ENCODE measurements around the gene ZAR1.
"Not testable (repeated sequence)": the region's sequence is repeated elsewhere in the genome, so short reads cannot be mapped to it uniquely, and the experiment has no call there.

The ZAR1 gene

GRCh38 chr4:48490012-48490679 lies at the start of gene ZAR1:
TSS of gene ZAR1 (plus strand) at chr4:48490252. CDS start at chr4:48490292, 40 bp downstream.
- no peak for TF ChIP-seq CTCF (IDR thresholded peaks at IDR 0.05; ENCODE audit: low read depth, low read length)
- H3K4me3 ChIP-seq (replicated peaks in 1 of 2; ENCODE audit: low read depth in 2 of 2, low read length in 2 of 2): peak within 1 kb of the TSS in 1 of 2 donors; percentile 19
- DNase-seq (ENCODE audit: low read depth in 2 of 2): no peak

GRCh38 chr4:48440914-48441313 lies 49.1 kb upstream of the ZAR1 start:
- not testable (repeated sequence) for DNase-seq (ENCODE audit: low read depth in 2 of 2); H3K4me3 ChIP-seq (replicated peaks in 1 of 2; ENCODE audit: low read depth in 2 of 2, low read length in 2 of 2)

- H3K4me3 ChIP-seq (replicated peaks in 1 of 2; ENCODE audit: low read depth in 2 of 2, low read length in 2 of 2): no peak overlapping the region
- DNase-seq (ENCODE audit: low read depth in 2 of 2): peak; percentile 27 to 52
- TF ChIP-seq CTCF (IDR thresholded peaks at IDR 0.05; ENCODE audit: low read depth, low read length): peak; percentile 52
Measured at GRCh38 chr4:48445704-48446103, 44.3 kb upstream of the ZAR1 start.

GRCh38 chr4:48446642-48447041 lies 43.4 kb upstream of the ZAR1 start:
- no peak overlapping the region for H3K4me3 ChIP-seq (replicated peaks in 1 of 2; ENCODE audit: low read depth in 2 of 2, low read length in 2 of 2)
- TF ChIP-seq CTCF (IDR thresholded peaks at IDR 0.05; ENCODE audit: low read depth, low read length): no peak
- no peak for DNase-seq (ENCODE audit: low read depth in 2 of 2)

GRCh38 chr4:48449151-48449550 lies 40.9 kb upstream of the ZAR1 start:
- no peak for DNase-seq (ENCODE audit: low read depth in 2 of 2)
- no peak for TF ChIP-seq CTCF (IDR thresholded peaks at IDR 0.05; ENCODE audit: low read depth, low read length)
- no peak overlapping the region for H3K4me3 ChIP-seq (replicated peaks in 1 of 2; ENCODE audit: low read depth in 2 of 2, low read length in 2 of 2)

- no peak overlapping the region for H3K4me3 ChIP-seq (replicated peaks in 1 of 2; ENCODE audit: low read depth in 2 of 2, low read length in 2 of 2)
- TF ChIP-seq CTCF (IDR thresholded peaks at IDR 0.05; ENCODE audit: low read depth, low read length): no peak
- DNase-seq (ENCODE audit: low read depth in 2 of 2): no peak
Measured at GRCh38 chr4:48450740-48451139, 39.3 kb upstream of the ZAR1 start.

- H3K4me3 ChIP-seq (replicated peaks in 1 of 2; ENCODE audit: low read depth in 2 of 2, low read length in 2 of 2); DNase-seq (ENCODE audit: low read depth in 2 of 2): not testable (repeated sequence)
Measured at GRCh38 chr4:48451656-48452055, 38.4 kb upstream of the ZAR1 start.

- no peak overlapping the region for H3K4me3 ChIP-seq (replicated peaks in 1 of 2; ENCODE audit: low read depth in 2 of 2, low read length in 2 of 2)
- no peak for TF ChIP-seq CTCF (IDR thresholded peaks at IDR 0.05; ENCODE audit: low read depth, low read length)
- DNase-seq (ENCODE audit: low read depth in 2 of 2): no peak
Measured at GRCh38 chr4:48454591-48454990, 35.5 kb upstream of the ZAR1 start.

Measured in cardiac fibroblast (primary cell).